Measurements from ENCODE around the gene TFPI. TPM values are rescaled to one million over a fixed set of nuclear protein-coding genes. Genes with fewer than 3 reads are reported as not detected.
"Not testable (repeated sequence)": the region's sequence is repeated elsewhere in the genome, so short reads cannot be mapped to it uniquely, and the experiment has no call there.

Gene TFPI
- total RNA-seq, 1 donor from 2014 or later, result 66.8 TPM

GRCh38 chr2:187529248-187529976 is 24.8 kb downstream of the TFPI start:
- no peak for DNase-seq (ENCODE audit: low spot score)

GRCh38 chr2:187528042-187528441 is 26.2 kb downstream of the TFPI start:
- DNase-seq (ENCODE audit: low spot score), result no peak

GRCh38 chr2:187527262-187527661 is 27.0 kb downstream of the TFPI start:
- DNase-seq (ENCODE audit: low spot score), result no peak

GRCh38 chr2:187526792-187527191 is 27.4 kb downstream of the TFPI start:
- DNase-seq (ENCODE audit: low spot score), result no peak

- DNase-seq (ENCODE audit: low spot score), result no peak
These were observed 28.9 kb downstream of the TFPI start for GRCh38 chr2:187525163-187525900.

- DNase-seq (ENCODE audit: low spot score), result no peak
These were observed 30.9 kb downstream of the TFPI start for GRCh38 chr2:187523325-187523724.

GRCh38 chr2:187520121-187520624 is 34.1 kb downstream of the TFPI start:
- no peak for DNase-seq (ENCODE audit: low spot score)

GRCh38 chr2:187519419-187520120 is 34.7 kb downstream of the TFPI start:
- DNase-seq (ENCODE audit: low spot score), result no peak

GRCh38 chr2:187517750-187518361 is 36.4 kb downstream of the TFPI start:
- not testable (repeated sequence) for DNase-seq (ENCODE audit: low spot score)

GRCh38 chr2:187516630-187517510 is 37.4 kb downstream of the TFPI start:
- not testable (repeated sequence) for DNase-seq (ENCODE audit: low spot score)

GRCh38 chr2:187514930-187515329 is 39.3 kb downstream of the TFPI start:
- no peak for DNase-seq (ENCODE audit: low spot score)

- not testable (repeated sequence) for DNase-seq (ENCODE audit: low spot score)
These were observed 39.9 kb downstream of the TFPI start for GRCh38 chr2:187514235-187514829.

GRCh38 chr2:187513460-187514234 is 40.6 kb downstream of the TFPI start:
- not testable (repeated sequence) for DNase-seq (ENCODE audit: low spot score)

- DNase-seq (ENCODE audit: low spot score), result no peak
These were observed 42.6 kb downstream of the TFPI start for GRCh38 chr2:187511356-187512315.

GRCh38 chr2:187510419-187511355 is 43.5 kb downstream of the TFPI start:
- DNase-seq (ENCODE audit: low spot score), result not testable (repeated sequence)

- DNase-seq (ENCODE audit: low spot score), result no peak
These were observed 44.4 kb downstream of the TFPI start for GRCh38 chr2:187509667-187510417.

Measured in mesenteric fat pad (tissue), 1 donor.